Left renal pelvis (tissue), 4 donors: Measurements from ENCODE around the gene BRD3. TPM values are rescaled to one million over a fixed set of nuclear protein-coding genes. Genes with fewer than 3 reads are reported as not detected.

ENCODE experiments used
- DNase-seq, 4 donors: peaks; one replicate each; pipeline ENCODE4 v3.0.0-alpha.2; 2013; ENCODE audit warnings: low read depth in 4 of 4, low spot score in 3 of 4
- polyA plus RNA-seq, 4 donors: library from polyadenylated mRNA; unstranded; fragments of 120-200 nt; gene quantifications; one replicate each; pipeline ENCODE4 v1.2.1, GENCODE V29; 2013; ENCODE audit not compliant: insufficient read length in 4 of 4

The BRD3 gene
- polyA plus RNA-seq, 4 donors: 42.1 to 52.4 (median 46.0) TPM

- DNase-seq: no peak
Measured at GRCh38 chr9:134055981-134056461, 11.8 kb downstream of the BRD3 start.

GRCh38 chr9:134054891-134055811, 12.7 kb downstream of the BRD3 start:
- DNase-seq: no peak

- no peak for DNase-seq
Measured at GRCh38 chr9:134053941-134054761, 13.7 kb downstream of the BRD3 start.

GRCh38 chr9:134053401-134053871, 14.4 kb downstream of the BRD3 start:
- no peak for DNase-seq

GRCh38 chr9:134052941-134053340, 14.9 kb downstream of the BRD3 start:
- no peak for DNase-seq

GRCh38 chr9:134052491-134052890, 15.3 kb downstream of the BRD3 start:
- DNase-seq: no peak

- DNase-seq: no peak
Measured at GRCh38 chr9:134051319-134051718, 16.5 kb downstream of the BRD3 start.

- no peak for DNase-seq
Measured at GRCh38 chr9:134050726-134051125, 17.1 kb downstream of the BRD3 start.

- DNase-seq: no peak
Measured at GRCh38 chr9:134049772-134050588, 17.8 kb downstream of the BRD3 start.

GRCh38 chr9:134049236-134049635, 18.6 kb downstream of the BRD3 start:
- no peak for DNase-seq

GRCh38 chr9:134048582-134048968, 19.3 kb downstream of the BRD3 start:
- no peak for DNase-seq

- no peak for DNase-seq
Measured at GRCh38 chr9:134047868-134048581, 19.8 kb downstream of the BRD3 start.

- DNase-seq: no peak
Measured at GRCh38 chr9:134046894-134047681, 20.7 kb downstream of the BRD3 start.

GRCh38 chr9:134045841-134046544, 21.8 kb downstream of the BRD3 start:
- no peak for DNase-seq

- DNase-seq: no peak
Measured at GRCh38 chr9:134044944-134045343, 22.9 kb downstream of the BRD3 start.

GRCh38 chr9:134043531-134043988, 24.3 kb downstream of the BRD3 start:
- DNase-seq: no peak

- DNase-seq: no peak
Measured at GRCh38 chr9:134041649-134041962, 26.2 kb downstream of the BRD3 start.
